Large intestine (tissue), 3 donors: ENCODE data around the gene PDHA1. TPM values are rescaled to one million over a fixed set of nuclear protein-coding genes. Genes with fewer than 3 reads are reported as not detected.
A peak's percentile ranks its signal among the peaks of the same experiment; 100 is the strongest.

Experiments
- DNase-seq, 2 donors: peaks; one replicate each; pipeline versions ENCODE4 v3.0.0 to v3.0.0-alpha.2; 2013
- H3K27ac ChIP-seq: one replicate; pipeline ENCODE4 v1.5.1; 2013; ENCODE audit warnings: low read length
- H3K27me3 ChIP-seq: 2 replicates; pipeline ENCODE4 v1.6.1; 2013; ENCODE audit warnings: low read length; ENCODE audit not compliant: control insufficient read depth, insufficient read depth
- H3K36me3 ChIP-seq: 2 replicates; pipeline ENCODE4 v1.6.1; 2013; ENCODE audit warnings: low read length; ENCODE audit not compliant: control insufficient read depth, insufficient read depth
- H3K4me1 ChIP-seq: one replicate; pipeline ENCODE4 v1.6.1; 2013; ENCODE audit warnings: low read length; ENCODE audit not compliant: control insufficient read depth, insufficient read depth
- H3K4me3 ChIP-seq: one replicate; pipeline ENCODE4 v1.5.1; 2013; ENCODE audit warnings: low read length
- H3K9me3 ChIP-seq: one replicate; pipeline ENCODE4 v1.6.1; 2013; ENCODE audit warnings: mild to moderate bottlenecking, low read depth, low read length, moderate library complexity; ENCODE audit not compliant: control insufficient read depth
- WGBS: methylation state at CpG from one replicate; pipeline ENCODE4 v1.1.5; 2013; ENCODE audit warnings: low lambda C conversion rate; ENCODE audit not compliant: insufficient coverage; 5-methylcytosine and 5-hydroxymethylcytosine counted together
- polyA plus RNA-seq: library from polyadenylated mRNA; unstranded; fragments of 120-200 nt; gene quantifications from one replicate; pipeline ENCODE4 v1.2.1, GENCODE V29; 2013

The PDHA1 gene
- polyA plus RNA-seq, 1 donor: 166 TPM

- Histone ChIP-seq H3K27ac (peak overlapping the region; percentile 59), H3K9me3 (no peaks in the 10 kb centered on the region), H3K4me1 (peaks cover 4% of the 10 kb centered on the region), H3K4me3 (peak overlapping the region; percentile 37), H3K27me3 (no peaks in the 10 kb centered on the region), H3K36me3 (peaks cover 3% of the 10 kb centered on the region)
- DNase-seq: no peak
- WGBS: 100% methylated on average over 1 of the region's 11 CpGs
Measured at GRCh38 chrX:19343085-19343534, 617 bp upstream of the PDHA1 start.

GRCh38 chrX:19344661-19345060 is 934 bp downstream of the PDHA1 start:
- Histone ChIP-seq H3K4me3 (peak overlapping the region; percentile 85), H3K4me1 (peaks cover 4% of the 10 kb centered on the region), H3K36me3 (peaks cover 3% of the 10 kb centered on the region), H3K9me3 (no peaks in the 10 kb centered on the region), H3K27ac (peak overlapping the region; percentile 59), H3K27me3 (no peaks in the 10 kb centered on the region)
- no CpG with 5 or more reads among the region's 10 CpGs for WGBS
- peak in 1 of 2 donors; percentile 11 for DNase-seq

GRCh38 chrX:19347916-19348315 is 4.2 kb downstream of the PDHA1 start:
- H3K4me1 ChIP-seq: peaks cover 4% of the 10 kb centered on the region
- DNase-seq: no peak
- no CpG with 5 or more reads among the region's 3 CpGs for WGBS
- H3K9me3 ChIP-seq: no peaks in the 10 kb centered on the region
- no peak overlapping the region for H3K27ac ChIP-seq
- peaks cover 18% of the 10 kb centered on the region for H3K36me3 ChIP-seq
- H3K4me3 ChIP-seq: no peak overlapping the region
- H3K27me3 ChIP-seq: no peaks in the 10 kb centered on the region

- Histone ChIP-seq H3K9me3 (no peaks in the 10 kb centered on the region), H3K27me3 (no peaks in the 10 kb centered on the region), H3K27ac (no peak overlapping the region), H3K36me3 (peaks cover 24% of the 10 kb centered on the region), H3K4me3 (no peak overlapping the region), H3K4me1 (peaks cover 4% of the 10 kb centered on the region)
- WGBS: no CpG with 5 or more reads among the region's 2 CpGs
- no peak for DNase-seq
Measured at GRCh38 chrX:19349264-19349663, 5.5 kb downstream of the PDHA1 start.

- Histone ChIP-seq H3K27ac (no peak overlapping the region), H3K9me3 (no peaks in the 10 kb centered on the region), H3K27me3 (no peaks in the 10 kb centered on the region), H3K4me3 (no peak overlapping the region), H3K36me3 (peaks cover 36% of the 10 kb centered on the region), H3K4me1 (no peaks in the 10 kb centered on the region)
- no CpG with 5 or more reads among the region's 8 CpGs for WGBS
- DNase-seq: no peak
Measured at GRCh38 chrX:19350941-19351384, 7.2 kb downstream of the PDHA1 start.

GRCh38 chrX:19354625-19355024 is 10.9 kb downstream of the PDHA1 start:
- Histone ChIP-seq H3K27ac (no peak overlapping the region), H3K4me1 (no peaks in the 10 kb centered on the region), H3K4me3 (no peak overlapping the region), H3K27me3 (no peaks in the 10 kb centered on the region), H3K36me3 (peaks cover 62% of the 10 kb centered on the region), H3K9me3 (no peaks in the 10 kb centered on the region)
- DNase-seq: no peak
- WGBS: no CpG with 5 or more reads among the region's 6 CpGs

GRCh38 chrX:19358521-19358920 is 14.8 kb downstream of the PDHA1 start:
- Histone ChIP-seq H3K4me3 (no peak overlapping the region), H3K36me3 (peaks cover 57% of the 10 kb centered on the region), H3K27me3 (no peaks in the 10 kb centered on the region), H3K9me3 (no peaks in the 10 kb centered on the region), H3K27ac (no peak overlapping the region), H3K4me1 (no peaks in the 10 kb centered on the region)
- WGBS: no CpG with 5 or more reads among the region's 7 CpGs
- no peak for DNase-seq

GRCh38 chrX:19360903-19361302 is 17.2 kb downstream of the PDHA1 start:
- no CpG with 5 or more reads among the region's 6 CpGs for WGBS
- H3K36me3 ChIP-seq: peaks cover 44% of the 10 kb centered on the region
- H3K9me3 ChIP-seq: no peaks in the 10 kb centered on the region
- no peak overlapping the region for H3K4me3 ChIP-seq
- no peak overlapping the region for H3K27ac ChIP-seq
- H3K27me3 ChIP-seq: no peaks in the 10 kb centered on the region
- no peaks in the 10 kb centered on the region for H3K4me1 ChIP-seq
- DNase-seq: no peak

- Histone ChIP-seq H3K4me1 (no peaks in the 10 kb centered on the region), H3K27me3 (no peaks in the 10 kb centered on the region), H3K27ac (no peak overlapping the region), H3K4me3 (no peak overlapping the region), H3K9me3 (no peaks in the 10 kb centered on the region), H3K36me3 (peaks cover 38% of the 10 kb centered on the region)
- DNase-seq: no peak
- no CpG with 5 or more reads among the region's 4 CpGs for WGBS
Measured at GRCh38 chrX:19361701-19362100, 18.0 kb downstream of the PDHA1 start.

- Histone ChIP-seq H3K4me1 (no peaks in the 10 kb centered on the region), H3K9me3 (no peaks in the 10 kb centered on the region), H3K4me3 (no peak overlapping the region), H3K36me3 (no peaks in the 10 kb centered on the region), H3K27ac (no peak overlapping the region), H3K27me3 (peaks cover 5% of the 10 kb centered on the region)
- DNase-seq: no peak
- WGBS: no CpG with 5 or more reads among the region's 6 CpGs
Measured at GRCh38 chrX:19368576-19368975, 24.8 kb downstream of the PDHA1 start.

GRCh38 chrX:19370061-19370460 is 26.3 kb downstream of the PDHA1 start:
- Histone ChIP-seq H3K9me3 (no peaks in the 10 kb centered on the region), H3K27me3 (peaks cover 7% of the 10 kb centered on the region), H3K27ac (no peak overlapping the region), H3K4me1 (no peaks in the 10 kb centered on the region), H3K36me3 (no peaks in the 10 kb centered on the region), H3K4me3 (no peak overlapping the region)
- no CpG with 5 or more reads among the region's 5 CpGs for WGBS
- no peak for DNase-seq
